K562 (cell line): ENCODE results near the gene CBFA2T2. TPM values are rescaled to one million over a fixed set of nuclear protein-coding genes. Genes with fewer than 3 reads are reported as not detected.

Experiments
- BRF1 ChIP-seq: IDR thresholded peaks from 3 replicates; pipeline ENCODE4 v1.6.1; 2011; ENCODE audit warnings: borderline replicate concordance, mild to moderate bottlenecking; ENCODE audit not compliant: insufficient read length; ENCODE audit errors: extremely low read depth
- CHD1 ChIP-seq: fragments of 200-600 bp; sonication (generic); IDR thresholded peaks from one replicate; pipeline ENCODE4 v1.6.1; 2012; ENCODE audit warnings: mild to moderate bottlenecking, moderate library complexity, low read length, inconsistent platforms
- CTCFL ChIP-seq: IDR thresholded peaks from 2 replicates; pipeline ENCODE4 v1.6.1; 2011; ENCODE audit warnings: borderline replicate concordance, low read depth, mild to moderate bottlenecking, moderate library complexity, low read length; ENCODE audit not compliant: insufficient read depth, poor library complexity, severe bottlenecking
- HOXB6 ChIP-seq: fragments of 250-450 bp; sonication (Bioruptor Pico); IDR thresholded peaks from 2 replicates; pipeline ENCODE4 v1.5.1; 2022; ENCODE audit warnings: mild to moderate bottlenecking, borderline replicate concordance
- MTF1 ChIP-seq: fragments of 250-450 bp; sonication (Bioruptor Pico); IDR thresholded peaks from 2 replicates; pipeline ENCODE4 v1.9.0; 2021; ENCODE audit warnings: moderate library complexity, mild to moderate bottlenecking, inconsistent platforms, borderline replicate concordance
- MXD1 ChIP-seq: fragments of 250-450 bp; sonication (Bioruptor Pico); IDR thresholded peaks from 2 replicates; pipeline ENCODE4 v1.8.0; 2021; ENCODE audit warnings: borderline replicate concordance, mild to moderate bottlenecking, moderate library complexity; ENCODE audit not compliant: poor library complexity, severe bottlenecking
- SMAD4 ChIP-seq: fragments of 250-450 bp; sonication (Bioruptor Pico); conservative IDR thresholded peaks from 2 replicates; pipeline ENCODE4 v1.8.0; 2021; ENCODE audit warnings: inconsistent platforms, mild to moderate bottlenecking, moderate library complexity
- ZFX ChIP-seq: sonication (generic); formaldehyde crosslinking; IDR thresholded peaks from 2 replicates; pipeline ENCODE4 v1.8.0; 2022; ENCODE audit warnings: mild to moderate bottlenecking, missing genetic modification reagents, moderate library complexity
- ZNF76 ChIP-seq: fragments of 250-450 bp; sonication (Bioruptor Pico); IDR thresholded peaks from 2 replicates; pipeline ENCODE4 v1.4.0; 2020; ENCODE audit warnings: mild to moderate bottlenecking, moderate library complexity, borderline replicate concordance
- polyA plus RNA-seq, 8 experiments: library from polyadenylated mRNA; depleted of rRNA in 4 of 8; stranded (reverse) in 5 of 8; unstranded in 3 of 8; fragments of >200 nt; fragmentation: Nextera tagmentation in 2 of 8; fragmentation: Illumina TruSeq in 1 of 8; extraction: Ambion mirVana in 2 of 8; extraction: Trizol in 1 of 8; gene quantifications; 2 replicates each; pipeline versions ENCODE4 v1.2.1 to v1.2.3, GENCODE V29; 2011 to 2014; ENCODE audit warnings: inconsistent platforms in 1 of 8, missing spikeins in 1 of 8
- total RNA-seq, 7 experiments: library from RNA; depleted of rRNA in 6 of 7; stranded (reverse); fragments of >200 nt in 6 of 7; fragmentation: Illumina TruSeq in 2 of 7; extraction: Trizol in 2 of 7; gene quantifications; 2 replicates each; pipeline versions ENCODE4 v1.2.1 to v1.2.3, GENCODE V29; 2011 to 2021; ENCODE audit warnings: low replicate concordance in 1 of 7
- TF ChIP-seq, protein P1 (sequence below): sonication (generic); formaldehyde crosslinking; IDR thresholded peaks from 2 replicates; pipeline ENCODE4 v1.8.1; 2023; ENCODE audit warnings: missing genetic modification reagents, mild to moderate bottlenecking, borderline replicate concordance

The CBFA2T2 gene
- total and polyA plus RNA-seq, 9 of the 15 experiments (the other 6 are each of a cell fraction or from before 2014, with no cell fraction given): 0.27 to 9.6 (median 5.8) TPM

DNA sequence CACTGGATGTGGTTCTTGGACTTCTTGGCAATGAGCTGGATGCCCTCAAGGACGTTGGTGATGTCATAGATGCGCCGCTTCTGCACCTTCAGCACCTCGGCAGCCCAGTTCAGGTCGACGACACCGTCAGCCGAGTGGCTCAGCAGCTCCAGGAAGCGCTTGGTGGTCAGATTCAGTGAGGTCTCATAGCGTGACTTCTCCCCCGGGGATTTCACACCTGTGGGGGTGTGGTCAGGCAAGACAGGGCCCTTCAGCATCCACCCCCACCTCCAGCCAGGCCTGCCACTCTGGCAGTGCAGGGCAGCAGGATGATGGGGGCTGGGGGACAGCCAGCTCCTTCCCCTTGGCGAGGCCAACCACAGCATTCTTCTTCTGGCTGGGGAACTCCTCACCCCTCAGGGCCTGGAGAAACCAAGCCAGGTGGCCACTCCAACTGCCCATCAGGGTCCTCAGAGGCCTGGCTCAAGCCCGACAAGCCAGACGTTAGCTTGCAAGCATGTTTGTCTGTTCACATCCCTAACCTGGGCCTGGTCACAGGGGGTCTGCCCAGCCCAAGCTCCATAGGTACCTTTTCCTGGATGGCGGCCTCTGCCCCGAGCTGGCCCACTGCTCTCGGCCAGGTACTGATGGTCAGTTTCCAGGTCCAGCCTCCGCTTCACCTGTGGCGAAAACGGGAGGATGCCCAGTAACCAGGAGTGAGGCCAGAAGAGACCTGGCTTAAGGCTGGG, 190.0 kb downstream of the CBFA2T2 start (continued):
- TF ChIP-seq, protein P1, sequence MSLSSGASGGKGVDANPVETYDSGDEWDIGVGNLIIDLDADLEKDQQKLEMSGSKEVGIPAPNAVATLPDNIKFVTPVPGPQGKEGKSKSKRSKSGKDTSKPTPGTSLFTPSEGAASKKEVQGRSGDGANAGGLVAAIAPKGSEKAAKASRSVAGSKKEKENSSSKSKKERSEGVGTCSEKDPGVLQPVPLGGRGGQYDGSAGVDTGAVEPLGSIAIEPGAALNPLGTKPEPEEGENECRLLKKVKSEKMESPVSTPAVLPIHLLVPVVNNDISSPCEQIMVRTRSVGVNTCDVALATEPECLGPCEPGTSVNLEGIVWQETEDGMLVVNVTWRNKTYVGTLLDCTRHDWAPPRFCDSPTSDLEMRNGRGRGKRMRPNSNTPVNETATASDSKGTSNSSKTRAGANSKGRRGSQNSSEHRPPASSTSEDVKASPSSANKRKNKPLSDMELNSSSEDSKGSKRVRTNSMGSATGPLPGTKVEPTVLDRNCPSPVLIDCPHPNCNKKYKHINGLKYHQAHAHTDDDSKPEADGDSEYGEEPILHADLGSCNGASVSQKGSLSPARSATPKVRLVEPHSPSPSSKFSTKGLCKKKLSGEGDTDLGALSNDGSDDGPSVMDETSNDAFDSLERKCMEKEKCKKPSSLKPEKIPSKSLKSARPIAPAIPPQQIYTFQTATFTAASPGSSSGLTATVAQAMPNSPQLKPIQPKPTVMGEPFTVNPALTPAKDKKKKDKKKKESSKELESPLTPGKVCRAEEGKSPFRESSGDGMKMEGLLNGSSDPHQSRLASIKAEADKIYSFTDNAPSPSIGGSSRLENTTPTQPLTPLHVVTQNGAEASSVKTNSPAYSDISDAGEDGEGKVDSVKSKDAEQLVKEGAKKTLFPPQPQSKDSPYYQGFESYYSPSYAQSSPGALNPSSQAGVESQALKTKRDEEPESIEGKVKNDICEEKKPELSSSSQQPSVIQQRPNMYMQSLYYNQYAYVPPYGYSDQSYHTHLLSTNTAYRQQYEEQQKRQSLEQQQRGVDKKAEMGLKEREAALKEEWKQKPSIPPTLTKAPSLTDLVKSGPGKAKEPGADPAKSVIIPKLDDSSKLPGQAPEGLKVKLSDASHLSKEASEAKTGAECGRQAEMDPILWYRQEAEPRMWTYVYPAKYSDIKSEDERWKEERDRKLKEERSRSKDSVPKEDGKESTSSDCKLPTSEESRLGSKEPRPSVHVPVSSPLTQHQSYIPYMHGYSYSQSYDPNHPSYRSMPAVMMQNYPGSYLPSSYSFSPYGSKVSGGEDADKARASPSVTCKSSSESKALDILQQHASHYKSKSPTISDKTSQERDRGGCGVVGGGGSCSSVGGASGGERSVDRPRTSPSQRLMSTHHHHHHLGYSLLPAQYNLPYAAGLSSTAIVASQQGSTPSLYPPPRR (CRISPR knock-in tag): no peak
- TF ChIP-seq CHD1 (no peak), MTF1 (CRISPR knock-in tag) (no peak), HOXB6 (CRISPR knock-in tag) (no peak), CTCFL (no peak), ZNF76 (CRISPR knock-in tag) (no peak), MXD1 (CRISPR knock-in tag) (no peak), SMAD4 (CRISPR knock-in tag) (no peak), ZFX (CRISPR knock-in tag) (no peak), BRF1 (no peak)
